Activated CD4-positive, alpha-beta T cell treated with anti-CD3 and anti-CD28 coated beads, Interleukin-2, amount 50 U/mL, for 16 hours (primary cell): Measurements from ENCODE around the gene TADA1.
"Not testable (repeated sequence)": the region's sequence is repeated elsewhere in the genome, so short reads cannot be mapped to it uniquely, and the experiment has no call there.

Source experiments
- DNase-seq: peaks from one replicate; pipeline ENCODE4 v3.0.0-alpha.2; 2020

Gene TADA1

DNA sequence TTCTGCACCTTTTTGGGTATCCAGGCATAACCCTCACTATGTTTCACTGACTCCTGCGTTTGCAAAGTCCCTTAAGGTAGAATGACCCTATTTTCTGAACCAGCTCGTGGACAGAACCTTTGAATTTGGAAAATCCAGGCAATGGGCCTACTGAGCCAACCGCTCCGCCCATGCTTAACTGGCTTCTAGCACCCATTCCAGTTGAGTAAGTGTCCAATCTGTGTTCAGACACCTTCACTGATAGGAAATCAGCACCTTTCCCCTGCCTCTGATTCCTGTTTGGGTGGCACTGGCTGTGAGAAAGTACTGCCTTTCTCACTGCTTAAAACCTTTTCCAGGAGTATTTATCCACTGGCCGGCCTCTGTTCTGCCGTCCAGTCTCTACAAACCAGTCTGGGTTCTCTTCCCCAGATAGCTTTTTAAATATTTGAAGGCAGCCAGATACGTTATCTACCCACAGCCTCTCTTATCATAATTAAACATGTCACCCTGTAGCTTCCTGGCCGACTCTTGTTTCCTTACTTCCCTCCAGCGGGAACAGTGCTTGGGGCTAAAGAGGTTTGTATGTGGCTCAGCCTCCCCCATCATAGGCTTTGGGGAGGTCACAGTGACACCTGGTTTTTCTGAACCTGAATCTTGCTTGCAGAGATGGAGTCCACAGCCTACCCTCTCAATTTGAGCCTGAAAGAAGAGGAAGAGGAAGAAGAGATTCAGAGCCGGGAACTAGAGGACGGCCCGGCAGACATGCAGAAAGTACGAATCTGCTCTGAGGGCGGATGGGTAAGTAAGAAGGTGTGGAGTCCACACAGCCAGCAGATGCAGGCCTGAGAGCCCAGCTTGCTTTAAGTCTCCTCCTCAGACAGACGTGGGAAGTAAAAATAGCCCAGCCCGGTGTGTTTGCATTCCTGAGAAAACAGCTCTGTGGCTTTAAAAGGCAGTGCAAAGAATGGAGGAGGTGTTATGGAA lies 35.5 kb downstream of the TADA1 start:
- no peak for DNase-seq

DNA sequence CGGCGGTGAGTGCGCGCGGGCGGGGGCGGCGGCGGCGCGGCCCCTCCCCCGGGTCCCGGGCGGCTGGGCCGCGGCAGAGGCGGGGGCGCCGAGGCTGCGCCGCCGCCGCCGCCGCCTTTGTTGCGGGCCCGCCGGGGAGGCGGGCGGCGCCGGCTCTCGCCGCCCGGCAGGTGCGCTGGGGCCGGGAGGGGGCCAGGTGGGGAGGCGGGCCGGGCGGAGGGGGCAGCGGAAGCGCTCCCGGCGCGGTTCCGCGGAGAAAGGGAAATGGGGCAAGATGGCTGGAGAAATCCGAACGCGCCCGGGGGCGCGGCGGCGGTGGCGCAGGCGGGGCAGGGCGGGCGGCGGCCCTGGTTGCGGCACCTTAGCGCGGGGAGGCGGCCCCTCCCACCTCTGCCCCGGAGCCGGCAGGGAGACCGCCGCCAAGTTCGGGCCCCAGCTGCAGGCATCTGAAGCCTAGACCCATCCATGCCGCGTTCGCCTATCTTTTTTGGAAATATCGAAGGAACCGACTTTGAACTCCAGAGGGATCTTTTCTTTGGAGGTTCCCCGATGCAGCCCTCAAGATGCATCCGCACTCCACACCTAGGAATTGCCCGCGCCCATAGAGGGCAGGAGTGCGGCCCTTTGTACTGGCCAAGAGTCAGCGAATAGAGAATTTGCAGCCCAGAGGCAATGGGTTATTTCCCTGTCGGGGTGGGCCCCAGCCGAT lies 36.3 kb downstream of the TADA1 start:
- DNase-seq: peak; percentile 51

- peak; percentile 91 for DNase-seq
Observed at GRCh38 chr1:166838766-166839599, 37.1 kb downstream of the TADA1 start, which contains the start of gene POGK. Gene POGK, plus strand, starts transcription at chr1:166839475. Its CDS starts 1,482 bp downstream, at chr1:166840957.

GRCh38 chr1:166836733-166837132 lies 39.3 kb downstream of the TADA1 start:
- DNase-seq: no peak

- DNase-seq: not testable (repeated sequence)
Observed at GRCh38 chr1:166829762-166830161, 46.3 kb downstream of the TADA1 start.

DNA sequence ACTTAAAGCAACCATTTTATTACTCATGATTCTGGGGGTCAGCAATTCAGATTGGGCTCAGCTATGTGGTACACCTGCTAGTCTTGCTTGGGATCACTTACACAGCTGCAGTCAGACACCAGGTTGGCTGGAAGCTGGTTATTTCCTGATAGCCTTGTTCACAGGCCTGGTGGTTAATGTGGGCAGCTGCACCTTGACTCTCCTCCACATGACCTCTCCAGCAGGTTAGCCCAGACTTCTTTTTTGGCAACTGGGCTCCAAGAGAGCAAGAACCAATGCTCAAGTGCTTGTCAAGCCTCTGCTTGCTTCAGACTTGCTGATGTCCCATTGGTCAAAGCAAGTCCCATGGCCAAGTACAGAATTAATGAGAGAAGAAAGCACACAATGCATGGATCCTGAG lies 48.6 kb downstream of the TADA1 start:
- no peak for DNase-seq

DNA sequence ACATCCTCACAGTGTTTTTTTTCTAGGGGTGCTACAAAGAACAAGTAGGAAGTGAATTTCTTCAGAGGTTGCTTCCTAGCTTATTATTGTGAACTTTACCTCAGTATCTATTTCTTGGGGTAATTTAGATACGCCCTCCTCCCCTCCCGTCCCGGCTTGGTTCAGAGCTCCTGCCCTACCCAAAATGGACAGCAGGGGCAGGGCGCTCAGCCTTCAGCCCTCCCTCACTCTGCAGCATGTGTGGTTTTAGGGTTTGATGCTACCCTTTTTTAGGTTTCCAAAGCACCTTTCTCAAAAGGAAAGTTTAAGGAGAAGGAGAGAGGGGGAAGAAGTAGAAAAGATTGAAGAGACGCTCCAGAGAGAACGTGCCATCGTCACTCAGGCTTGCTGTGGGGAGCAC lies 53.7 kb downstream of the TADA1 start:
- no peak for DNase-seq

DNA sequence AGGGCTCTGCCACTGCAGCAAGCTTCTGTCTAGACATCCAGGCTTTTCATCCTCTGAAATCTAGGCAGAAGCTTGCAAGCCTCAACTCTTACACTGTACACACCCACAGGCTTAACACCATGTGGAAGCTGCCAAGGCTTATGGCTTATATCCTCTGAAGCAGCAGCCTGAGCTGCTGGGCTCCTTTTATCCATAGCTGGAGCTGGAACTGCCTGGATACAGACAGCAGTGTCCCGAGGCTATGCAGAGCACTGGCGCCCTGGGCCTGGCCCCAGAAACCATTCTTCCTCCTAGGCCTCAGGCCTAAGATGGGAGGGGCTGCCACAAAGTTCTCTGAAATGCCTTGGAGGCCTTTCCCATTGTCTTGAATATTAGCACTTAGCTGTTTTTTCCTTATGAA lies 56.1 kb downstream of the TADA1 start:
- no peak for DNase-seq

- no peak for DNase-seq
Observed at GRCh38 chr1:166814611-166815010, 61.5 kb downstream of the TADA1 start.

DNA sequence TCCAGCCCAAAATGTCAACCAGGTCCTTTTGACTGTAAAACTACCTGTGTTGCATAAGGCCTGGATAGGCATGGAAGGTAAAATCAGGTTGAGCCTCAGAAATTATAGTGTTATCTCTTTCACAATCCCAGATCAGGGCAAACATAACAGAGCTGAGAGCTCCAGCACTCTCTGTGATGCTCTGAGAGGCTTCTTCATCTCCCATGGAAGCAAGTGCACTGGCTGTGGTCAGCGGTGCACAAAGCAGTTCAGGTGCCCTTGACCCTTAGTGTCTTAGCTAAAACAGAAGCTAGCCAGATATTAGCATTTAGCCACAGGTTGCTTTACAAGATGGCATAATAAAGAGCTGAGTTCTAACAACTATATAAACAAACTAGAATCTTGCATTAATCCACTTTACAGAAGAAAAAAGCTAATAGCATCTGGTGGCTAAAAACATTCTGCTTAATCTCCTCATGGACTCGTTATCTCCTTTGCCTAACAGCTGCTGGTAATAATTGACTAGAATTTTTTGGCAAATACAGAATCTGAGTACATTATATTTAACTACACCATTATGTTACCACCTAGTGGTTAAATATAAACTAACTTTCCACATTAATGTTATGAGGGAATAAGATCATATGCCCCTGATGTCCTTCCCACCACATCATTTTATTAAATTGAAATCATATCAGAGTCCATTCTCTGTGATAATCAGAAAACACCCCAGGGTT lies 62.4 kb downstream of the TADA1 start:
- no peak for DNase-seq

- no peak for DNase-seq
Observed at GRCh38 chr1:166811691-166812090, 64.4 kb downstream of the TADA1 start.

- DNase-seq: no peak
Observed at GRCh38 chr1:166808952-166809351, 67.1 kb downstream of the TADA1 start.
